ENCODE results near the gene SEMA3G.

SEMA3G gene

GRCh38 chr3:52396011-52396906, 48.6 kb downstream of the SEMA3G start:
- no peak for DNase-seq (ENCODE audit: low read depth in 2 of 2)

- DNase-seq (ENCODE audit: low read depth in 2 of 2) = no peak
Observed at GRCh38 chr3:52395503-52395865, 49.4 kb downstream of the SEMA3G start.

- no peak for DNase-seq (ENCODE audit: low read depth in 2 of 2)
Observed at GRCh38 chr3:52394751-52395502, 50.0 kb downstream of the SEMA3G start.

GRCh38 chr3:52393959-52394670, 50.8 kb downstream of the SEMA3G start:
- no peak for DNase-seq (ENCODE audit: low read depth in 2 of 2)

GRCh38 chr3:52393131-52393807, 51.6 kb downstream of the SEMA3G start:
- no peak for DNase-seq (ENCODE audit: low read depth in 2 of 2)

GRCh38 chr3:52392216-52392930, 52.5 kb downstream of the SEMA3G start:
- no peak for DNase-seq (ENCODE audit: low read depth in 2 of 2)

- DNase-seq (ENCODE audit: low read depth in 2 of 2) = no peak
Observed at GRCh38 chr3:52391096-52391495, 53.8 kb downstream of the SEMA3G start.

- no peak for DNase-seq (ENCODE audit: low read depth in 2 of 2)
Observed at GRCh38 chr3:52388933-52389332, 56.0 kb downstream of the SEMA3G start.

GRCh38 chr3:52388348-52388821, 56.5 kb downstream of the SEMA3G start:
- no peak for DNase-seq (ENCODE audit: low read depth in 2 of 2)

- DNase-seq (ENCODE audit: low read depth in 2 of 2) = no peak
Observed at GRCh38 chr3:52387481-52387880, 57.4 kb downstream of the SEMA3G start.

- DNase-seq (ENCODE audit: low read depth in 2 of 2) = no peak
Observed at GRCh38 chr3:52385157-52385556, 59.7 kb downstream of the SEMA3G start.

GRCh38 chr3:52384019-52384761, 60.7 kb downstream of the SEMA3G start:
- no peak for DNase-seq (ENCODE audit: low read depth in 2 of 2)

- no peak for DNase-seq (ENCODE audit: low read depth in 2 of 2)
Observed at GRCh38 chr3:52383446-52383845, 61.5 kb downstream of the SEMA3G start.
